GM19468 (cell line): ENCODE results near the gene ARID2.
A peak's percentile ranks its signal among the peaks of the same experiment; 100 is the strongest.

ENCODE experiments used
- ATAC-seq: cut with Tn5 transposase; IDR thresholded peaks from one replicate; pipeline ENCODE4 v1.9.1; 2021; ENCODE audit warnings: mild to moderate bottlenecking, moderate library complexity, moderate number of reproducible peaks; ENCODE audit not compliant: unreplicated experiment; ENCODE audit errors: extremely low read depth

ARID2 gene

DNA sequence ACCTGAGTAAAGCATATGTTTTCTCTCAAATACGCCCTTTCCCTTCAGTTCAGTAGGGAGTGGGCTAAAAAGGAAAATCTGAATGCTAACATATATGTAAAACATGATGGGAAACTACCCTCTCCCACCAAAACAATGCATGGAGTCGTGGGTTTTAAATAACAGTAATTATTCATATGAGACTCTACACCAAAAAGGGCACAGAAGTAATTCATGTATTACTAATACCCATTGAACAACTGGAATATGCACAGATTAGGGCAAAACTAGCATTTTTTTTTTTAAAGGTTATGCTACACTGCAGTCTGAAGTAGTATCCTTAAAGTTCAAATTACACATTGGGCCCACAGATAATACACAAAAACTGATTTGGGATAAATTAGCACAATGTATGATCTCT lies 8.1 kb upstream of the ARID2 start:
- ATAC-seq = no peak

DNA sequence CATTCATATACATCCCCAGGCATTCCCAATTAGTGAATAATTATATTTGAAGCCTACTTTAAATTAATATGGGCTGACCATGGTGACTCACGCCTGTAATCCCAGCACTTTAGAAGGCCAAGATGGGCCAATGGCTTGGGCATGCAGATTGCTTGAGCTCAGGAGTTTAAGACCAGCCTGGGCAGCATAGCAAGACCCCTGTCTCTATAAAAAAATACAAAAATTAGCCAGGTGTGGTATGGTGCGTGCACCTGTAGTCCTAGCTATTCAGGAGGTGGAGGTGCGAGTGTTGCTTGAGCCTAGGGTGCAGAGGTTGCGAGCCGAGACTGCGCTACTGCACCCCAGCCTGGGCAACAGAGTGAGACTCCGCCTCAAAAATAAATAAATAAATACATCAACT lies 7.6 kb upstream of the ARID2 start:
- ATAC-seq = no peak

DNA sequence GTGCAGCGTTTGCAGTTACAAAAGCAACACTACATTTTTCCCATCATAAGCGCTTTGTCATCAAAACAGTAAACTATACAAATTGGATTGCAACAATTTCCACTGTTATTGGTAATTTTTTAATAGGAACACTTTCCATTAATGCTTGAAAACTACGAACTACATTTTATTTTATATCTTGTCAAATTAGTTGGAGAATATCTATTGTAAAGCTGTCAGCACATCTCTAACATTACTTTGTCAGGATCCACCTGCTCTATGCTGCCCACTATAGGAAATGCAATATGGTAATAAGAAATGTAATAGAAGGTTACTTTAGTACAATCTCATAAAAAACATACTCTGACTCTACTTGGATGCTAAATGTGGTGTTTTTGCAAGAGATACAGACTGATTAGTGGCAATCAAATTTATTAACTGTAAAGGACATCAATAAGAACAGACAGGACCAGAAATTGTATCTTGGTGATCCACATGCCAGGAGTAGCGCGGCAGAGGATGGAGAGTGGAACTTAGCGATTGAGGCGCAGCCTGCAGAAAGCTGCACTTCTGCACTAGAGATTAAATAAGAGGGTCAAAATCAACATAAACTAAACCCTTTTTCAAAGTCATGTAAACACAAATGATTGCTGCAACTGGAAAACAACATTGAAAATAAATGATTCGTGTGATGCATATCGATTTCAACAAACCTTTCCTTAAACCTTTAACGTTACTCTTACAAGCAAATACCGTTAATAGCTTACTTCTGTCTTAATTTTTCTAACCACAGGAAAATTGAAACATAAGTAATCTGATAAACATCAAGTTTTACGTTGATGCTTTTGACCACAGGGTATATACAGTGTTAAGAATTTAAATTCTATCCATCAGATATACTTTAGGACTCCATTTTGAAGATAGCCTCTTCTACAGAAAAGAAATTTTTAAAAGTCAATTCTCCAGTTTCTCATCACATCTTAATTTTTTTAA lies 3.6 kb upstream of the ARID2 start:
- ATAC-seq = no peak

DNA sequence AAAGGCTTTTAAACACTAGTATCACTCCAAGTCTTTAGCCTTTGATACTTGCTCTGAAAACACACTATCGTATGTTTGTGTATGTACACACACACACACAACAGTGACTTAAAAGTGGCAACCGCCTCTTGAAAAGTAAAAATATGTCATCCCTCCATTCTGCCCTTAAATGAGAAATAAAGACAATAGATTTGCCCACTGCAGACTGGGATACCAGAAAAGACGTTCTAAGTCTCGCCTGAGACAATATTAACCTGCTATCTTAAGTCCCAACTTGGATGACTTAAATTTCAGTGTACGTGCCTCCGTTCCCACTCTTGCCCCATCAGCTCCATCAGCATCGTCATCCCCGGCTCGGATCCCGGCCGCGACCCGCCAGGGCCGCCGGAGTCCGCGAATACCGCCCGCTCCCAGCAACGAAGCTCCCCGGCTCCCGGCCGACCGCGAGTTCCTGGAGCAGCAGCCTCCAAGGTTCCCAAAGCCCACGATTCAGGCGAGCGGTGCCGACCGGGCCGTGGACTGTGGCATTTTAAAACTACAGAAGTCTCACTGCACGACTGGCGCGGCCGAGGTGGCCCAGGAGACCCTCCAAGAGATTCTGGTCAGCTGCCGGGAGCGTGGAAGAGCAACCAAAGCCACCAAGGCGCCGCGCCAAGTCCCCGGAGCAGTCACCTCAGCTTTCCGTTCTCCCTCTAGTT lies 2.8 kb upstream of the ARID2 start:
- no peak for ATAC-seq

DNA sequence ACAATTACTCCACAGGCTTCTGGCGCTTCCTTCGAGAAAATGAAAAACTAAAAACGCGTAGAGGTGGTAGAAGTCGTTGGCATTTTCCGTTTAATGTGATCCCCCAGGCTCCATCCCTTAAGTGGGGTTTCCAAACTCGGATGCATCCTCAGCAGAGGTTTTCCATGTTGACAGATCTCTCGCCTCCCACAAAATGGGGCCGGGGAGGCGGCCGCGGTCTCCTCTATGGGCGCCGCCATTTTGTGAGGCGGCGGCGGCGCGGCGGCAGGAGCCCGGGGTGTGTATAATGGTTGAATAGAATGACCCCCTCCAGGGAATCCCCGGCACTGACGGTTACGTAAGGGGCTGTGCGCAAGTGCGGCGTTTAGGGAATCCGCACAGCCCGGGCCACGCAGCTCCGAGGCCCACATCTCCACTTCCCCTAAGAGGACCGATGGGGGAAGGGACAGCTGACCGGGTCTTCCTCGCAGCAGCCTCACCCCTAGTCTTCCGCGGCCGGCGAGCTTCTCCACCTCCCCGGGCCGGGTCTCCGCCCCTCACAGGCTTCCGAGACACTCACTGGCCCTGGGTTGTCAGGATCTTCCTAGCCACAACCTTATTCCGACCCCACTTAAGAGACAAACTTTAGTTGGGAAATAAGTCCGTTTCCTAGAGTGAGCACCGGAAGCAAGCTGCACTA lies 2.1 kb upstream of the ARID2 start:
- ATAC-seq = peak; percentile 52

DNA sequence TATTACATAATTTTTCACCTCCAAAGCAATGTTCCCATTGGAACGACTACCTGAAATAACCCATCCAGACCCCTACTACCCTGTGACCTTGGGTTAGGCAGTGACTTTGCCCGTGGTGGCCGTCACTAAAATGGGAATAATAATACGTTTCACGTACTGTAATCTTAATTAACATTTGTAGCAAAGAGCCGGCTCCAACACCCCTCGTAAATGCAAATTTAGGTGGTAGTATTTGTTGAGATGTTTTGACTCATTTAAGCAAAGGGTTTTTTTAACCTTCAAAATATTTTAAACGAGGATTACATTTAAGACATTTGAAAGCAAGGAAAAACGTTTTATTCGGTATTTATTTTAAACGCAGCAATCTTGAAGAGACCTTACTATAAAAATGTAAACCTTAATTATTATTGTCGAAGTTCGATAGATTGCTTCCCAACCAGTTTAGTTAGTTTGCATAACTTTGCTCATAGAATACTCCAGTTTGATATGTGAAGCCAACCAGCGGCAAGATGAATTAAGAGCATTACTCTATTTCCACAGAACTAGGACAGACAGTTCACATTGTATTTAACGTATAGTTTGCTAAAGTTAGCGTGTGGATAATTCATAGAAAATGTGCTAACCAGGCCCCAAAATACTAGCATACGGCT lies 1.4 kb upstream of the ARID2 start:
- no peak for ATAC-seq

DNA sequence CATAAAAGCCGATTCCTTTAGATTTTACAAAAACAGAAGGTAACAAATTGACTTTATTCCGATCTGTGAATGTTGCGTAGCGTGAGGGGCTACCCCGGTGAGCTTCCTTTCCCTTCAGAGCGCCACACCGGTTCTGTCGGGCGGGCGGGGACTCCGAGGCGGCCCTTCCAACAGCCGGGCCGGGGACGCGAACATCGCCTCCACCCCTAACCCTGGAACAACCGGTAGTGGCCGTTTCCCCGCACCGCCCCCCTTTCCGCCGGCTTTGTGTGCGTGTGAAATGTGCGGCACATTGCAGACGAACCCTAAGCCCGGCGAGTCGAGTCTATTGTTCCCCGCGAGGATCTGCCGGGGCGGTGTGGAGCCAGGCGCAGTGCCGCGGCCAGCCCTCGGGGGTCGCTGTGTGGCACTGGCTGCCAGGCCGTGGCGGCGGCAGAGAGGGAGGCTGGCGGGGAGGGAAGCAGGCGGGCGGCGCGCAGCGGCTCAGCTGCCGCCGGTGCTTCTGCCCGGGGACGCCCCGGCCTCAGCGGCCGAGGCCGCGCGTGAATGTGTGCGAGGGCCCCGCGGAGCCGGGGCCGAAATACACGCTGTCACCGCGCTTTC lies 775 bp upstream of the ARID2 start:
- peak; percentile 36 for ATAC-seq

DNA sequence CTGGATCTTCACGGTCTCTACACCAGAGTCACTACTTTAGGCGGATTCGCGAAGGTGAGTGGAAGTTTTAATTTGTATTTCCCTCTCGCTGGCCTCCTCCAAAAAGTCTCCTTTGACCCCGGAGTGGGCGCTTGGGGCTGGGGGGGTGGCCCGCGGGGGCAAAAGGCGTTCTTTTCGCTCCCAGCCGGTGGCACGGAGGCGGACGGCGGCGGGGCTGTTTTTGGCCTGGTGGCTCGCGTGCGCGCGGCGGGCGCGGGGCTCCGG lies 510 bp downstream of the ARID2 start:
- no peak for ATAC-seq

DNA sequence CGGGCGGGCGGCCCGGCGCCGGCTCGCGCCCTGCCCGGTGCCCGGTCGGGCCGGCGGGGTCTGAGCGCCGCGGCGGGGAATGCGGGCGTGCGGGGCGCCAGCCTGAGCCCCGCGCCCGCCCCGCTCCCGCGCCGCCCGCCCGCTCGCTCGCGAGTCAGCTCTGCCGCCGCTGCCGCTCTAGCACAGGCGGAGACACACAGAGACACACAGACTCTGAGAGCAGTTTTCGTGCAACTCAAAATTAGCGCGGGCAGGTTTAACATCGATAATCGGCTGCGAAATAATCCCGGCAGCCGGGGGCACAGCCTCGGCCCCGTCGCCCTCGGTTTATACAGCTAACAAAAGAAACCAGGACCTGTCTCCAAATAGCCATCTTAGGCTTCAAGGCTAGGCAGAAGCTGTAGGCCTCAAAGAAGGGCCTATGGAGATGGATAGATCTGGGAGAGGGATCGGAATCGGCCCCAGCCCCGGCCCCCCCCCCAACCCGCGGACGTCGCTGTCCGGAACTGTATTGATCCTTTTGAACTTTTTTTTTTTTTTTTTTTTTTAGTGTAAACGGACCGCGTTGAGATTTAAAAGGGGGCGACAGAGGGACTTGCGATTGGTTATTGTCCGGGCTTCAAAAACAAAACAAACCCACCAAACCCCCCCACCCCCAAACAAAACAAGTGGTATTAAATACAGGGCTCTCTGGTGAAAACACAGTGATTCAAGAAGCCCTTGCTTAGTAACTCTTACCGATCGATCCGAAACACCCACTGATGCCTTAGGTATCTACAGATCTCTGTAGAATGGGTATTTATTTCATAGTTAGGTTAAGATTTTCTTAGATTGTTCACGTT lies 1.1 kb downstream of the ARID2 start:
- no peak for ATAC-seq

DNA sequence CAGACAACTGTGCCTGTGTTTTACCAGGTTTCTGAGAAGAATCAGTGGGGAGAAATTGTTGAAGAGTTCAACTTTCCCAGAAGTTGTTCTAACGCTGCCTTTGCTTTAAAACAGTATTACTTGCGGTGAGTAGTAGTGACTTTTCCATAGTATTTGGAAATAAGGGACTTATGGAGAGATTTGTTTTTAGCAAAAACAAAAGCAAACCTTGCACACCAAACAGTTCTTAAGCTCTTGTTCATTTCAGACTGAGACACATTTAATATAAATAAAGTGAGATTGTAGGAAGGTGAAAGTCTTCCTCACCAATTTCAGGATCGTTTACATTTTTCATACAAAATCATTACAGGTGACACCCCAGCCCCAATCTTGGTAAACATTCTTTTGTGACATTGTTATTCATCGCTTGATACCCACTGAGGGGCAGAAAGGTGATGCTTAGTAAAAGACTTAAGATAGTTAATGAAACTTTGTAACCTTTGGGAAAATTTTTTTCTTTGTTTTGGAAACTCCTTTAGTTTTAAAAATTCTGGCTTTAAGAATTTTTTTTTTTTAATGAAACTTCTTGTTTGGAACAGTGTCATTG lies 1.8 kb downstream of the ARID2 start:
- ATAC-seq = no peak

DNA sequence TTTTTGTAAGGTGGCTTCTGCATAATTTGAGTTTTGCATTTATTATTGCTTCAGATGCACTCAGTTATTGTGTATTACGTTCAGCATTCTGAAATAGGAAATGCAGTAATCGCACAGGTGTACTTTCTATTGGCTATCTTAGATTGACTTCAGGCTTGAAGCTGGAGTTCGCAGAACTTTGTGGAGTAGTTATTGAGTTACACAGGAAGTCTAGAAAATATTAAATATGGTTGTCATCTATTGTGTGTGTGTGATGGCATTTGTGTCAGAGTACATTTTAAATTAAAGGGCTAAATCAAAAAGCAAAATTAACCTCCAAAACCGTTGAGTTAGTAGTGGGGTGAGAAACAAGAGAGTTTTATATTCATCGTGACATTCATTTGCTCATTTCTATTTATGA lies 2.7 kb downstream of the ARID2 start:
- no peak for ATAC-seq

DNA sequence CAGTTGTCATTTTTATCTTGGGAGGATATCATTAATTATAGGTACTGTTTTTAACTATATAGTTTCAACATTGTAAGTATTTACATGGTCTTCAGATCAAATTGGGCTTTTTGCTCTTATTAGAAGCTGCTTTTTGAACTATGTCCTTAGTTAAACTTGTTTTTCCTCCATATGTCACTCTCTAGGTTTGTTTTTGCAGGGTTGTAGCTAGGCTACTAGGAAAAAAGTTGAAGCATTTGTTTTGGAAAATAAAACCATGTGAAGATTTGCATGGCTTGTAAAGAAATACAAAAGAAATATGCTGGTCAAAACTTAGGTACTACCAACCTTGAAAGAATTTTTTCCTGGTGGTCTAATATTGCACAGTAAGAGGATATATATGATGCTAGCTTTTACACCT lies 3.4 kb downstream of the ARID2 start:
- ATAC-seq = no peak

DNA sequence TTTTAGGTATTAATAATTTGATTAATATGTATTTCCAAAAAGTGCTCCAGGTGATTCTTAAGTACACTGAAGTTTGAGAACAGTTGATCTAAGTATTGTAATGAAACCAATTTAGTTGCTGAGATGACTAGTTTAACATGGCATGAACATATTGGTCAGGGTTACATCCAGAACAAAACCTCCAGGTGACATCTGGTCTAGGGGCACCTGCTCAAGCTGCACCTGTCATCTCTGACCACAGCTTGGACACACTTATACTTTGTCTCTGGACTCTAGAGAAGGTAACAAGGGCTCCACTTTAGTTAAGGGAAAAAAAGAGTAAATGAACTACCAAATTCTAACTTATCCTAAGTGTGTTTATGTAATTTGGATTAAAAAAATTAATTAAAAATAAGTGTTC lies 8.1 kb downstream of the ARID2 start:
- no peak for ATAC-seq

DNA sequence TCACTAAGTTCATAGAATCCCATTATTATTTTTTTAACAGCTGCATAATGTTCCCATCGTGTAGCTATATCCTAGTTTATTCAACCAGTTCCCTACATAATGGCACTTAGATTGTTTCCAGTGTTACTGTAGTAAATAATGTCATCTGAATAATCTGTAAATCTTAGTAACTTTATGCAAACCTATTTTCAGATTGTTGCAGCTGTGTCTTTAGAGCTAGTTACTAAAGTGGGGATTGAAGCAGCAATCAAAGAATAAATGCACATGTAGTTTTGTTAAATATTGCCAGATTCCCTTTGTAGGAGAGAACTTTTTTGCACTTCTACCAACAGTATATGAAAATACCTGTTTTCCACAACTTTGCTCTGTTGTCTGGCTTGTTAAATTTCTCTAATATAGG lies 13.1 kb downstream of the ARID2 start:
- ATAC-seq = no peak

DNA sequence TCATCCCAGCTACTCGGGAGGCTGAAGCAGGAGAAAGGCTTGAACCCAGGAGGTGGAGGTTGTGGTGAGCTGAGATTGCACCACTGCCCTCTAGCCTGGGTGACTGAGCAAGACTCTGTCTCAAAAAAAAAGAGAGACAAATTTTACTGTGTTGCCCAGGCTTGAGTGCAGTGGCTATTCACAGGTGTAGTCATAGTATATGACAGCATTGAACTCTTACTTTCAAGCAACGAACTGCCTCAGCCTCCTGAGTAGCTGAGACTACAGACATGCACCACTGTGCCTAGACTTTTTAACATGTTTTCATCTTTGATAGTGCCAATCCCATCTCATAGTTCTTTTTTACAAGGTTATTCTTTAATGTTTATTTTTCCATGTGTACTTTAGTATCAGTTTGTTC lies 13.7 kb downstream of the ARID2 start:
- no peak for ATAC-seq

DNA sequence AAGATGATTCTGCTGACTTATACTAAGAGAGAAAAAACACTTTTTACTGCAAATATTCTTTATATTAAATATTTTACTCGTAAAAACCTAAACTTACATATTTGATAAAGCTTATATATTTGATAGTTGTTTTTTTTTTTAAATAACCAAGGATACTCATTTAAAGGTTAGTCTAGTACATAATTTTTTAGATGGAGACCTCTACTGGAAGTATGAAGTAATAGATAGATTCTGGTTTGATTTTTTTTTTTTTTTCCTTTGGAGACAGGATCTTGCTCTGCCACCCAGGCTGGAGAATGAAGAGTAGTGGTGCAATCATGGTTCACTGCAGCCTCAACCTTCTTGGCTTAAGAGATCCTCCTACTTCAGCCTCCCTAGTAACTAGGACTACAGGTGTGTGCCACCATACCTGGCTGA lies 16.4 kb downstream of the ARID2 start:
- ATAC-seq = no peak

DNA sequence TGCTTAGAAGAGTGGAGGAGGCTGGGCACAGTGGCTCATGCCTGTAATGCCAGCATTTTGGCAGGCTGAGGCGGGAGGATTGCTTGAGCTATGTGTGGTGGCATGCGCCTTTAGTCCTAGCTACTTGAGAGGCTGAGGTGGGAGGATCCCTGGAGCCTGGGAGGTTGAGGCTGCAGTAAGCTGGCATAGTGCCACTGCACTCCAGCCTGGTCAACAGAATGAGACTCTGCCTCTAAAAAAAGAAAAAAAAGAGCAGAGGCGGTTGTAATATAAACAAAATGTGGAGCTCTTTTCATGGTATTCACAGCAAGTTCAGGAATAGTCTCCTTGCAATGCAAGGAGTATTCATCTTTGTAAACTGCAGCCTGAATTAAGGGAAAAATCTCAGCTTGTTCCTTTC lies 27.2 kb downstream of the ARID2 start:
- ATAC-seq = no peak

DNA sequence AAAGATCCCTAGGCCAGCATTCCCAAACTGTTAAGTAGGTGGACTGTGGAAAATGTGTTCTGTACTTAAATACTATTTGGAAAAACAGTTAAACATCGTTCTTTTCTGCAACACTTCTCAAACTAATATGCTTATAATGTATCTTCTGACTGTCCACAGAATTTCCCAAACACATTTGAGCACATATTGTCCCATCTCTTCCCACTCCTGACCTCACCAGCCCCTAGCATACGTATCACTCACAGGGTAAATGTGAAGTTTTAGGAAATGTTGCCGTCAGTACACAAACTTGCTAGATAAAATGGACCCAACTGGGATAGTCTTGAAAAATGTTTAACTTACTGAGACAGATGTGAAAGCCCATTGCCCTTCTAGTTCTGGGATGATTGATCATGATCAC lies 27.7 kb downstream of the ARID2 start:
- ATAC-seq = no peak

DNA sequence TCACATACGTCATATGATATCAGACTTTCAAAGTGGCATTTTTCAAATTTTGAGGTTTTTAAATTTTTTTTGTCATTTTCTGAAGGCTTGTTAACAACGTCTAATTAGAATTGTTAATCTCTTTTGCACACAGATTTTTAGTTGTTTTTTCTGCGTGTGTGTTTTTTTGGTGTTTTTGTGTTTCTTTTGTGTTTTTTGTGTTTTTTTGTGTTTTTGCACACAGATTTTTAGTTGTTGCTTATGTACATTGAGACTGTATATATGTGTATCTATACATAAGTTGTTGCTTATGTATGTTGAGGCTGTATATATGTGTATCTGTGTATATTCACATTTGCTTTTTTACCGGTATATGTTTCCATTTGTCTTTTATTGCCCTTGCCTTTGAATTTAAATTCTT lies 30.8 kb downstream of the ARID2 start:
- no peak for ATAC-seq
